ENCODE data around the gene DACH2.
"Not testable (repeated sequence)": the region's sequence is repeated elsewhere in the genome, so short reads cannot be mapped to it uniquely, and the experiment has no call there.

The DACH2 gene

GRCh38 chrX:86141786-86142185, 6.5 kb upstream of the DACH2 start:
- TF ChIP-seq CTCF (IDR thresholded peaks at IDR 0.05; ENCODE audit: insufficient read depth, low read depth, low read length, missing control alignments): no peak
- DNase-seq (ENCODE audit: low read depth): peak; percentile 66
- no peak overlapping the region for H3K4me3 ChIP-seq (ENCODE audit: low read length)

- no peak overlapping the region for H3K4me3 ChIP-seq (ENCODE audit: low read length)
- TF ChIP-seq CTCF (IDR thresholded peaks at IDR 0.05; ENCODE audit: insufficient read depth, low read depth, low read length, missing control alignments): no peak
- no peak for DNase-seq (ENCODE audit: low read depth)
Measured at GRCh38 chrX:86146102-86146501, 2.1 kb upstream of the DACH2 start.

- no peak for TF ChIP-seq CTCF (IDR thresholded peaks at IDR 0.05; ENCODE audit: insufficient read depth, low read depth, low read length, missing control alignments)
- H3K4me3 ChIP-seq (ENCODE audit: low read length): peak overlapping the region; percentile 50
- DNase-seq (ENCODE audit: low read depth): no peak
Measured at GRCh38 chrX:86148594-86148993, 343 bp downstream of the DACH2 start.

- H3K4me3 ChIP-seq (ENCODE audit: low read length): peak overlapping the region; percentile 50
- peak; percentile 12 for DNase-seq (ENCODE audit: low read depth)
- no peak for TF ChIP-seq CTCF (IDR thresholded peaks at IDR 0.05; ENCODE audit: insufficient read depth, low read depth, low read length, missing control alignments)
Measured at GRCh38 chrX:86149119-86149518, 868 bp downstream of the DACH2 start.

- DNase-seq (ENCODE audit: low read depth): no peak
- H3K4me3 ChIP-seq (ENCODE audit: low read length): no peak overlapping the region
- TF ChIP-seq CTCF (IDR thresholded peaks at IDR 0.05; ENCODE audit: insufficient read depth, low read depth, low read length, missing control alignments): no peak
Measured at GRCh38 chrX:86154553-86154952, 6.3 kb downstream of the DACH2 start.

- peak; percentile 71 for DNase-seq (ENCODE audit: low read depth)
- TF ChIP-seq CTCF (IDR thresholded peaks at IDR 0.05; ENCODE audit: insufficient read depth, low read depth, low read length, missing control alignments): peak; percentile 61
- no peak overlapping the region for H3K4me3 ChIP-seq (ENCODE audit: low read length)
Measured at GRCh38 chrX:86171366-86171765, 23.1 kb downstream of the DACH2 start.

GRCh38 chrX:86178906-86179305, 30.7 kb downstream of the DACH2 start:
- DNase-seq (ENCODE audit: low read depth): no peak
- TF ChIP-seq CTCF (IDR thresholded peaks at IDR 0.05; ENCODE audit: insufficient read depth, low read depth, low read length, missing control alignments): no peak
- no peak overlapping the region for H3K4me3 ChIP-seq (ENCODE audit: low read length)

- not testable (repeated sequence) for H3K4me3 ChIP-seq (ENCODE audit: low read length); DNase-seq (ENCODE audit: low read depth)
Measured at GRCh38 chrX:86181325-86181724, 33.1 kb downstream of the DACH2 start.
